ENCODE measurements around the gene SCN4A.
"Not testable (repeated sequence)": the region's sequence is repeated elsewhere in the genome, so short reads cannot be mapped to it uniquely, and the experiment has no call there.

Gene SCN4A

DNA sequence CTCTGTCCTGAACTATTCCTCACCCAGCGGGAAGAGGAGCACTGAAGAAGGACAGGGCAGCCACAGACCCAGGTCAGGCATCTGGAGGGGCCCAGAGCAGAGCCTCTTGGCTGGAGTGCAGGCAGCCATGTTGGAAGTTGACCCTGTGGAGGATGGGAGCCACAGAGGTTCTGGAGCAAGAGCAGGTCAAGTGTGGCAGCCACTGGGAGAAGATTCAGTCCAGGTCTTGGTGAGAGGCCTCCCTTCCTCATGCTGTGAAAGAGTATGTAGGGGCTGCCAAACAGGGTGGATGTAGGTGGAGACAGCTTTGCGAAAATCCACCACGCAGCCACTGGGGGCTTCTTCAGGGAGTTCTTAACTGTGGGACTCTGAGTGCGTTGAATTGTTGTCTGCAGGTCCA, 40.0 kb downstream of the SCN4A start:
- DNase-seq = no peak

DNA sequence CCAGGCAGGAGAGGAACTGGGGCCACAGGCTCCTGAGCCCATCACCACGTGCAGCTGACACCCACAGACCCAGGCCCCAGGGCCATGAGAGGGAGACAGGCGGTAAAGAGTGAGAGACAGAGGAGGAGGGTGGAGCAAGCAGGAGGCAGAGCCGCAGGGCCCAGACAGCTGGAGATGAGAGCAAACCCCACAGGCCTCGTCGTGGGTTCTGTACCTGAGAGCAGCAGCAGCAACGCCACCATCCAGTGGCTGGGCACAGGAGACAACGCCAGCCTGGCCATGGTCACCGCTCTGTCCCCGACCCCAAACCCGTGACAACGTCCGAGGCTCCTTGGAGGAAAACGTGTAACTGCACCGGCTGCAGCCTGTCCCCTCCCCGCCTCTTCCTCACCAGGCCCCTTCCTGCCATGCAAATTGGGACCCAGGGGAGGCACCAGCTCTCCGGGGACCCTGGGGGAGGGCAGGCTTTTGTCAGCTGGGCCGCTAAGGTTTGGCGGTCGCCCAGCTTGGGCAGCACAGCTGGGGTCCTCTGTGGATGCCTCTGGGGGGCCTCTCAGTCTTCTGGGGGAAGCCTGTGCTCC, 40.6 kb downstream of the SCN4A start, which contains the start of gene CD79B:
TSS of gene CD79B (minus strand) at position 351 of the 581 bp plus-strand sequence. CDS start at position 281, 70 bp downstream.
- DNase-seq = peak; percentile 26

GRCh38 chr17:63930951-63931575, 41.7 kb downstream of the SCN4A start:
- DNase-seq = peak; percentile 28

DNA sequence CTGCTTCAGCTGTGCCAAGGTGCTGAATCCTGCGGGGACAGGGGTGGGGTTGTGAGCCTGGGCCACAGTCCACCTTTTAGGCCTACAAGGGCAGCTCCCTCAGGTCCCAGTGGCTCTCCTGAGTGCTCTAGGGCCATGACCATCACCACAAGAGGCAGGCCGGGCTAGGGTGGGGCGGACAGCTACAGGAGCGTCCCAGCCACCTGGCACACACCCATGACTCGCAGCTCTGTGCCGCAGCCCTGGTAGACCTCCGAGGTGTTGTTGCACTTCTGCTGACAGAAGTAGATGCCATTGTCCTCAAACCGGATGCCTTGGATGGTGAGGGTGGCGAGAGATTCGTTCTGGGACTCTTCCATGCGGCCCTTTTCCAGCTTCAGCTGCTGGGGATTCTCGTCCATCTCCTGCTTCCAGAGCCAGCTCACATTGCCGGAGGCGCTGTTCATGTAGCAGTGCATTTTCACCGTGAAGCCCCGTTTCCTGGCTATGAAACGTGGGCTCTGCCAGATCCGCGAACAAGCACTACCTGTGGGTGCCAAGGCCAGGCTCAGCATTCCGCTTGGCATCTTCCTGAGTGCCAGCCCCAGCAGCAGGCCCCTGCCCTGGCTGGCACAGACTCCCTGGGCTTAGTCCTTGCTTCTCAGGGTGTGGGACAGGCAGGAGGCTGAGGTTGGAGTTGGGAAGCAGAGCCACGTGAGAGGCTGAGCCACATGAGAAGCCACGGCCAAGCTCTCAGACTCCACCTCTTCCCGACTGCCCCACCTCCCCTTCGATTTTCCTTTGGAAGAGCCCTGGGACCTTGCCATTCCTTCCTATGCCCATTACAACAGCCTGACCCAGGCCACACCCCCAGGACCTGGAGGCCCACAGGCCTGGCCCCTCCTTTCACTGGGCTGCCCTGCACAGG, 42.6 kb downstream of the SCN4A start:
- DNase-seq = no peak

DNA sequence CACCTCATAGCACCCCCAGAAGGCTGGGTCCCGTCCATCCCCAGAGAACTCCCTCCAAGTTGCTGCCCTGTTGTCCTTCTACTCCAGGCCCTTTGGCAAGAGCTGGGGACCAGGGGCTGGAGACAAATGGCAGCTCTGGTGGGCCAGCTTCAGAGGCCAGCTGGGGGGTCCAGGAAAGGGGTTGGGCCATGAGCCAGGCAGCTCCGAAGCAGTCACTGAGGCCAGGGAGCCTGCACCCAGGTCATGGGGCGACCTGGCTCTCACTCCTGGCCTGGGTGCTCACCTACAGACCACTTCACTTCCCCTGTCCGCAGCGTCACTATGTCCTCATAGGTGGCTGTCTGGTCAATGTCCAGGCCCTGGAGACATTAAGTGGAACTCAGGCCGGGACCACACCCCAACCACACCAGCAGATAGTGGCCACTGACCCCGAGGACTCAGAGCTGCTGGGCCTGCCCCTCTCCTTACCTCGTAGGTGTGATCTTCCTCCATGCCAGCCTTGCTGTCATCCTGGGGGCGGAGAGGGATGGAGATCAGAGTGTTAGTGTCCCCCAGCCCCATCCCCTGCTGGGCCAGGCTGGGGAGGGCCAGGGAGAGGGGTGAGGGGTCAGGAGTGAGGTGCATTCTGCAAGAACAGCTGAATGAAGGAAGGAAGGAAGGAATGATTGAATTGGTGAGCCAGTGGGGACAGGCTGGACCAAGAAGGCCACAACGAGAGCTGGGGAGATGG, 43.6 kb downstream of the SCN4A start:
- no peak for DNase-seq

DNA sequence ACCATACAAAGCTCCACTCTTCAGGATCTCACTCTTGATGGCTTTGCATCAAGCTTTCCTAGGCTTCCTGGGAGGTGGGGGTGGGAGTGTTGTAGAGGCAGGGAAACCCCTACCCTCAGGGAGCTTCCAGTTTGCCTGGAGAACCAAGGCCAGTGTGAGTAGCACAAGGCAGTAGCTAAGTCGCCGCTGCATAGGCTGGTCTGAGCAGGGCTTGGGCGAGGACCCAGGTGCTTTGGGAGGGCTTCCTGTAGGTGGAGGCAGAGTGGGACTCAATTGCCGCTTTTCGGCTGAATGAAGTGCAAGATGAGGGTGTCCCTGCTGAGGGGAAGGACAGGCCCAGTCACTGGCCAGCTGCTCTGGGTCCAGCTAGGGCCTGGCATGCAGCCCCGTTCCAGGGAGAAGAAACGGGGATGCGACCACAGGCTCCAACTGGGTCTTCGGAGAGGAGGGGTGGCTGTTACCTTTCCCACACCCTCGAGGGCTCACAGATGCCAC, 44.5 kb downstream of the SCN4A start:
- no peak for DNase-seq

GRCh38 chr17:63927464-63928171, 45.1 kb downstream of the SCN4A start:
- DNase-seq = no peak

DNA sequence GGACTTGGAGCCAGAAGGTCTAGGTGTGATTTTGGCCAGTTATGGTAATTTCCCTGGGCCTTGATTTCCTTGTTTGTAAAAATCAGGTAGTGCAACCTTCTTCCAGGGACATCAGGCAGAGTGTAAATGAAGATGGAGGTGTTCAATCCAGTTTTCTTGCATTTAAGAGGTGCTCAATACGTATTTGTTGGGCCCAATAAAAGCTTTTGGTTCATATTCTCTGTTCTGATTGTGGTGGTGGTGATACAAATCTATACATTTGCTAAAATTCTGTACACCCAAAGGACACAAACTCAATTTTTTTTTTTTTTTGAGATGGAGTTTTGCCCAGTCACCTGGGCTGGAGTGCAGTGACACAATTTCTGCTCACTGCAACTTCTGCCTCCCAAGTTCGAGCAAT, 46.6 kb downstream of the SCN4A start:
- DNase-seq = no peak

GRCh38 chr17:63925615-63926014, 47.1 kb downstream of the SCN4A start:
- DNase-seq = no peak

- DNase-seq = not testable (repeated sequence)
Measured at GRCh38 chr17:63922402-63922801, 50.3 kb downstream of the SCN4A start.

DNA sequence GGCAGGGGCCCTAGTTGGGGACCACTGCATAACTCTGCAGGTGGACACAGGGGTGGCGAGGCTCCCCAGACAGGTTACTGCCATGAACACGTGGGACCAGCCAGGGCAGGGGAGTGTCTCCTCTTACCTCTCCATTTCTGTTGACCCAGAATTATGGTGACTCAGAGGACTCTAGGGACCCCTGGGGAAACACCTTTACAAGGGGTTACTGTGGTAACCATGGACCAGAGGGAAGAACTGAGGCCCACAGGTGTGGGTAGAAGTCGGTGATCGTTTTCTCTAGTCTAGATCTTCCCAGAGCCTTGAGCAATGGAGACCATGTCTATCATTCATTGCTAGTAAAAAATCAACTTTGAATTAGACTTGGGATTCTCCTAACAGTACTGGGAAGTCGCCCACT, 51.9 kb downstream of the SCN4A start:
- DNase-seq = not testable (repeated sequence)

DNA sequence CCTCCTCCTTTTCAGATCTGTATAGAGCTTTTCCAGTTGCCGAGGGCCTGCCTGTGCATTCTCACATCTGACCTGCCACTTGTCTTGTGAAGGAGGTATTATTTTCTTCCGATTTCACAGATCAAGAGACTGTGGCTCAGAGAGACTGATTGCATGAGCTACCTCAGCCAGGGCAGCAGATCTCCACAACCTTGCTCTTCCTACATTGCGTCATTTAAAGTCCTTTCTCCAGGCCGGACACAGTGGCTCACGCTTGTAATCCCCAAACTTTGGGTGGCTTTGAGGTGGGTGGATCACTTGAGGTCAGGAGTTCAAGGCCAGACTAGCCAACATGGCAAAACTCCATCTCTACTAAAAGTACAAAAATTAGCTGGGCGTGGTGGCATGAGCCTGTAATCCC, 52.7 kb downstream of the SCN4A start:
- DNase-seq = not testable (repeated sequence)

DNA sequence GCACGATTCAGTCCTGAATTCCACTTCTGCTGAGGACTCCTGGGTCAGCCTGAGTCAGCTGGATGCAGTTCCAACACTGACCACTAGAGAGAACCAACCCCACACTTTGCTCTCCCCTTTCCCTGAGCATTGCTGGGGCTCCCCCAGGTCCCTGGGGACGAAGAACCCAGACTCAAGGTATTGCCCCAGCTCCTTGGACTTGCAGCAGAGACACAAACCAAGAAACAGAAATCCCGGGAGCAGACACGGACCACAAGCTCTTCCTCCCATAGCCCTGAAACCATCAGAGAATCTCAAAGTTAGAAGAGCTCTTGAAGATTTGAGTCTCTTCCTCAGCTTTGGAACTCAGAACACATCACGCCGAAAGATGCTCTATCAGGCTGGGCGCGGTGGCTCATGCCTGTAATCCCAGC, 53.4 kb downstream of the SCN4A start:
- DNase-seq = peak; percentile 47

- not testable (repeated sequence) for DNase-seq
Measured at GRCh38 chr17:63918789-63919305, 53.9 kb downstream of the SCN4A start, which contains the start of gene GH1. GH1 (minus strand) TSS chr17:63918839; CDS start chr17:63918776, 63 bp downstream.

- DNase-seq = no peak
Measured at GRCh38 chr17:63918305-63918704, 54.4 kb downstream of the SCN4A start.

- no peak for DNase-seq
Measured at GRCh38 chr17:63917646-63918045, 55.1 kb downstream of the SCN4A start.

GRCh38 chr17:63917206-63917605, 55.5 kb downstream of the SCN4A start:
- not testable (repeated sequence) for DNase-seq

DNA sequence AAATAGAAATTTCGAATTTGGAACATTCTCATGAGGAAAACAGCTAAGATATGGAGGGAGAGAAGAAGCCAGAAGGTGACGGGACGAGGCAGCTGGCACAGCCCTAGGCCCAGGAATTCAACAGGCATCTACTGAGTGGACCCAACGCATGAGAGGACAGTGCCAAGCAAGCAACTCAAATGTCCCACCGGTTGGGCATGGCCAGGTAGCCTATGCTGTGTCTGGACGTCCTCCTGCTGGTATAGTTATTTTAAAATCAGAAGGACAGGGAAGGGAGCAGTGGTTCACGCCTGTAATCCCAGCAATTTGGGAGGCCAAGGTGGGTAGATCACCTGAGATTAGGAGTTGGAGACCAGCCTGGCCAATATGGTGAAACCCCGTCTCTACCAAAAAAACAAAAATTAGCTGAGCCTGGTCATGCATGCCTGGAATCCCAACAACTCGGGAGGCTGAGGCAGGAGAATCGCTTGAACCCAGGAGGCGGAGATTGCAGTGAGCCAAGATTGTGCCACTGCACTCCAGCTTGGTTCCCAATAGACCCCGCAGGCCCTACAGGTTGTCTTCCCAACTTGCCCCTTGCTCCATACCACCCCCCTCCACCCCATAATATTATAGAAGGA, 56.0 kb downstream of the SCN4A start:
- DNase-seq = no peak

DNA sequence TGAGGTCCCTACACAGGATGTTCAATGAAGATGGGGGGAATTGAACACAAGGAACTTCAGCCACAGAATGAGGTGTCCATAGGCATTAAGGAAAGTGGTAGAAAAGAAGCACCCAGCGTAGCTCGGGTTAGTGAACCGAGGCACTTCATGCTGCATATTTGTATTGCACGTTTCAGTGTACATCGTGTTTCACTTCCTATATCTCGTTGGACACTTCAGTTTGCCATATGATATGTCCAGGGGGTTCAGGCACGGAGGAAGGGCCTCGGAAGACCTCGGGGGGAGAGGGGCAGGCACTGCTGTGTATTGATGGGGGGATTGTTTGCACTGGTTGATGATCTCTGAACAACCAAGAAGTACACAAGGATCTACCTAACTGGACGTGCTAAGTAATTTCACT, 57.0 kb downstream of the SCN4A start:
- DNase-seq = not testable (repeated sequence)

DNA sequence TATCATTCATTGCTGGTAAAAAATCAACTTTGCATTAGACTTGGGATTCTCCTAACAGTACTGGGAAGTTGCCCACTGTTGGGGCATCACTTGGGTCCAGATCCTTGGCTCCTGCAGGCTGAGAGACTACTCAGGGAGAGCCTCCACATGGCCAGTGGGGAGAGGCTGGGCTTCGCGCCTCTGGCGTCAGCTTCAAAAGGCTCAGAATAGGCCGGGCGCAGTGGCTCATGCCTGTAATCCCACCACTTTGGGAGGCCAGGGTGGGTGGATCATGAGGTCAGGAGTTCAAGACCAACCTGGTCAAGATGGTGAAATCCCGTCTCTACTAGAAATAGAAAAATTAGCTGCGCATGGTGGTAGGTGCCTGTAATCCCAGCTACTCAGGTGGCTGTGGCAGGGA, 58.2 kb downstream of the SCN4A start:
- no peak for DNase-seq

GRCh38 chr17:63911657-63912100, 61.0 kb downstream of the SCN4A start:
- DNase-seq = no peak

Measured in GDM1 (cell line).